Panc1 (cell line): ENCODE measurements around the gene FSTL4. TPM values are rescaled to one million over a fixed set of nuclear protein-coding genes. Genes with fewer than 3 reads are reported as not detected.

Experiments used
- ATAC-seq: fragments of 200-7000 bp; cut with Tn5 transposase; 2 replicates; pipeline ENCODE4 v1.9.1; 2020; ENCODE audit warnings: mild to moderate bottlenecking, moderate library complexity
- BruUV-seq: library from RNA; stranded (reverse); fragments of 400-500 nt; replicated peaks from 2 replicates; lab custom pipeline; 2021; lab: Mats Ljungman, UMichigan
- CTCF ChIA-PET: fragments of 300-600 bp; sonication (Branson Sonifier 250); formaldehyde crosslinking; loops from one replicate; lab custom pipeline; 2022; ENCODE audit warnings: antibody characterized with exemption; lab: Charles Lee
- POLR2A ChIA-PET: fragments of 300-600 bp; sonication (Branson Sonifier 250); formaldehyde crosslinking; loops from one replicate; lab custom pipeline; 2022; ENCODE audit warnings: antibody characterized with exemption; lab: Charles Lee
- DNase-seq: peaks from one replicate; pipeline ENCODE4 v3.0.0-alpha.2; 2010; ENCODE audit warnings: low read depth, low spot score
- H3K27ac ChIP-seq: 2 replicates; pipeline ENCODE4 v1.5.1; 2011; ENCODE audit warnings: mild to moderate bottlenecking, low read length, inconsistent platforms
- H3K27me3 ChIP-seq: fragments of 200-500 bp; sonication (Bioruptor generic); 2 replicates; pipeline ENCODE4 v1.6.0; 2014; ENCODE audit warnings: low read length, inconsistent platforms; ENCODE audit not compliant: control insufficient read depth, insufficient read depth
- H3K36me3 ChIP-seq: fragments of 200-500 bp; sonication (Bioruptor generic); 2 replicates; pipeline ENCODE4 v1.5.1; 2014; ENCODE audit warnings: inconsistent platforms, mild to moderate bottlenecking, low read length, moderate library complexity; ENCODE audit not compliant: control insufficient read depth, insufficient read depth
- H3K4me1 ChIP-seq: 2 replicates; pipeline ENCODE4 v1.5.1; 2011; ENCODE audit warnings: inconsistent platforms, mild to moderate bottlenecking, low read length, moderate library complexity; ENCODE audit not compliant: control insufficient read depth, insufficient read depth
- H3K4me3 ChIP-seq, 2 experiments: 2 replicates each; pipeline ENCODE4 v1.5.1; 2011 to 2012; ENCODE audit warnings: low read depth in 2 of 2, low read length in 2 of 2, mild to moderate bottlenecking in 2 of 2, inconsistent platforms in 1 of 2, moderate library complexity in 1 of 2
- H3K9me3 ChIP-seq: fragments of 200-500 bp; sonication (Bioruptor generic); 2 replicates; pipeline ENCODE4 v1.5.1; 2014; ENCODE audit warnings: low read depth, mild to moderate bottlenecking, inconsistent platforms, low read length, moderate library complexity; ENCODE audit not compliant: control insufficient read depth, insufficient read depth
- POLR2AphosphoS5 ChIP-seq: IDR thresholded peaks from 2 replicates; pipeline ENCODE4 v1.6.1; 2012; ENCODE audit warnings: mild to moderate bottlenecking, low read depth, low read length, moderate library complexity
- REST ChIP-seq, 2 experiments: IDR thresholded peaks; 2 replicates each; pipeline ENCODE4 v1.6.1; 2011 to 2012; ENCODE audit warnings: low read depth in 2 of 2, control low read depth in 1 of 2, low read length in 1 of 2, mild to moderate bottlenecking in 1 of 2, moderate library complexity in 1 of 2; ENCODE audit not compliant: insufficient read depth in 1 of 2
- SIN3A ChIP-seq: IDR thresholded peaks from 2 replicates; pipeline ENCODE4 v1.6.1; 2012; ENCODE audit warnings: low read depth, mild to moderate bottlenecking, low read length, moderate library complexity, borderline replicate concordance; ENCODE audit not compliant: insufficient read depth
- TCF7L2 ChIP-seq: IDR thresholded peaks from 2 replicates; pipeline ENCODE4 v1.6.1; 2011; ENCODE audit warnings: mild to moderate bottlenecking, low read depth, low read length, inconsistent platforms
- in situ Hi-C: cut with HindIII; loops from 2 replicates; pipeline ENCODE4 v1.10.0; 2016; ENCODE audit warnings: low sequenced_read_pairs, low pct_unique_long_range_greater_than_20kb
- intact Hi-C: fragments of 100-400 bp; cut with micrococcal nuclease; formaldehyde crosslinking; loops from one replicate; pipeline ENCODE4 v1.10.0; 2022; ENCODE audit not compliant: unreplicated experiment
- total RNA-seq: library from RNA; stranded (reverse); gene quantifications from one replicate; pipeline ENCODE4 v1.2.1, GENCODE V29; 2021; ENCODE audit not compliant: unreplicated experiment
- TF ChIP-seq, protein P1 (sequence below): fragments of 450-650 bp; IDR thresholded peaks from 2 replicates; pipeline ENCODE4 v1.5.1; 2017; ENCODE audit warnings: mild to moderate bottlenecking

The FSTL4 gene
- total RNA-seq, 1 experiment from 2014 or later = 0.18 TPM

DNA sequence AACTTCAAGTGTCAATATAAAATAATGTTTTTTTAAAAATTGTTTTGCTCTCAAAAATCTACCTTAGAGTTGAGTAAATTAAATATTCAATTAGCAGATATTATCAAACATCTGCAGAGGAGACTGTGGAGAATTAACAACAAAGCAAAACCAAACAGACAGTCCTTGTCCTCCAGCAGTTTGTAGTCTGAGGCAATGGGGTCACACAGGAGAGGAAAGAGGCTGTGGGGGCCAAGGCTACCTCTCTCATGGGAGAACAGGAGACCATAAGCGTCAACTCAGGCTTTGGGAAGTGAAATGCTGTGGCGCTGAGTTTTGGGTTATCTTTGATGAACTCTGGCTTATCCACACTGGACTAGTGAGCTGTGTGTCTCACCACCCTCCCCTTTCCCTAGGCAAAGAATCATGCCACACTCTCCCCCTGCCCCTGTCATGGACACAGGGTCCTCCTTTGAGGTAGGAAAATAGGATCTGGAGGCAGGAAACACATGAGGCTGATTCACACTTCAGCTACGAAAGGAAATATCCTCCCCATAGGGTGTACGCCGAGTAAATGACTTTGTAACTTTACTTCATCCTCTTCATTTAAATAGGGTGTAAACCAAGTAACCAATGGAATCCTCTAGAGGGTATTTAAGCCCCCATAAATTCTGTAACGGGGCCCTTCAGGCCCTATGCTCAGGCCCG is 152.7 kb downstream of the FSTL4 start:
- in situ Hi-C loops (no loop called here), intact Hi-C loops (loop anchor here (5.0 kb wide), 1 partner anchor 347 kb away; no protein-coding TSS in a partner anchor)
- ChIA-PET POLR2A (no interaction called here), CTCF (interaction anchor here (0.6 to 1.4 kb wide), 2 partner anchors 26 to 36 kb away, joined by 3 to 4 read pairs; no protein-coding TSS in a partner anchor)
- no peaks in the 10 kb centered on the region for H3K4me1 ChIP-seq
- no TSS peak for BruUV-seq
- no peak for DNase-seq
- H3K27ac ChIP-seq = no peak overlapping the region
- H3K9me3 ChIP-seq = no peaks in the 10 kb centered on the region
- no peaks in the 10 kb centered on the region for H3K36me3 ChIP-seq
- no peak overlapping the region for H3K4me3 ChIP-seq
- ATAC-seq = no peak
- H3K27me3 ChIP-seq = no peaks in the 10 kb centered on the region
- TF ChIP-seq SIN3A = no peak
- TF ChIP-seq POLR2AphosphoS5 = no peak
- TF ChIP-seq TCF7L2 = no peak
- TF ChIP-seq REST (IDR thresholded peaks at IDR 0.05; ENCODE audit: insufficient read depth in 1 of 2, low read depth in 2 of 2, low read length in 1 of 2) = no peak
- TF ChIP-seq, protein P1, sequence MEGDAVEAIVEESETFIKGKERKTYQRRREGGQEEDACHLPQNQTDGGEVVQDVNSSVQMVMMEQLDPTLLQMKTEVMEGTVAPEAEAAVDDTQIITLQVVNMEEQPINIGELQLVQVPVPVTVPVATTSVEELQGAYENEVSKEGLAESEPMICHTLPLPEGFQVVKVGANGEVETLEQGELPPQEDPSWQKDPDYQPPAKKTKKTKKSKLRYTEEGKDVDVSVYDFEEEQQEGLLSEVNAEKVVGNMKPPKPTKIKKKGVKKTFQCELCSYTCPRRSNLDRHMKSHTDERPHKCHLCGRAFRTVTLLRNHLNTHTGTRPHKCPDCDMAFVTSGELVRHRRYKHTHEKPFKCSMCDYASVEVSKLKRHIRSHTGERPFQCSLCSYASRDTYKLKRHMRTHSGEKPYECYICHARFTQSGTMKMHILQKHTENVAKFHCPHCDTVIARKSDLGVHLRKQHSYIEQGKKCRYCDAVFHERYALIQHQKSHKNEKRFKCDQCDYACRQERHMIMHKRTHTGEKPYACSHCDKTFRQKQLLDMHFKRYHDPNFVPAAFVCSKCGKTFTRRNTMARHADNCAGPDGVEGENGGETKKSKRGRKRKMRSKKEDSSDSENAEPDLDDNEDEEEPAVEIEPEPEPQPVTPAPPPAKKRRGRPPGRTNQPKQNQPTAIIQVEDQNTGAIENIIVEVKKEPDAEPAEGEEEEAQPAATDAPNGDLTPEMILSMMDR = no peak

DNA sequence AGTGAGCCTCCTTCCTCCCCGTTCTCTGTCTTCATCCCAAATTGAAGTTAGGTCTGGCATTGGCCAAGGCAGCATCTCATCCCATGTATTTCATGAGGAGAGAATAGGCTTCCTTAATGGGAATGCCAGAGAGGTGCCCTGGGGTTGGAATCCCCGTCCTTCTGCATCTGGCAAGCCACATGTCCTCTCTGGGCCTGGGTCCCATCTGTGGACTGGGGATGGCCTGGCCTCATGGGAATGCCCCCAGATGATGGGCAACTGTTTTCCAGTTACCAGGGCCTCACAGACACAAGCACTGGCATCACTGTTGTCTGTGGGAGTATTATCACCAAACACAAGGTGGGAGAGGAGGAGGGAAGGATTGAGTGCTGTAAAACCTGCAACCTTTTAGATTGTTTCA is 153.9 kb downstream of the FSTL4 start:
- Histone ChIP-seq H3K4me3 (no peak overlapping the region), H3K36me3 (no peaks in the 10 kb centered on the region), H3K9me3 (no peaks in the 10 kb centered on the region), H3K27ac (no peak overlapping the region), H3K4me1 (no peaks in the 10 kb centered on the region), H3K27me3 (0 out of 2 replicates have a peak, but pooled peaks cover 3% of the 10 kb centered on the region)
- no peak for ATAC-seq
- no peak for DNase-seq
- no peak for TF ChIP-seq POLR2AphosphoS5
- no peak for TF ChIP-seq TCF7L2
- TF ChIP-seq REST (IDR thresholded peaks at IDR 0.05; ENCODE audit: insufficient read depth in 1 of 2, low read depth in 2 of 2, low read length in 1 of 2) = no peak
- TF ChIP-seq SIN3A = no peak
- intact Hi-C loops = no loop called here
- POLR2A ChIA-PET = no interaction called here
- BruUV-seq = no TSS peak
- CTCF ChIA-PET = no interaction called here
- in situ Hi-C loops = no loop called here
